ENCODE data around the gene TNFRSF21. TPM values are rescaled to one million over a fixed set of nuclear protein-coding genes. Genes with fewer than 3 reads are reported as not detected.
A peak's percentile ranks its signal among the peaks of the same experiment; 100 is the strongest.
"Not testable (repeated sequence)": the region's sequence is repeated elsewhere in the genome, so short reads cannot be mapped to it uniquely, and the experiment has no call there.

Gene TNFRSF21
- total RNA-seq, 1 experiment from 2014 or later = 117 TPM

- DNase-seq (ENCODE audit: low spot score) = no peak
These were observed 21.2 kb downstream of the TNFRSF21 start for GRCh38 chr6:47288267-47289090.

- DNase-seq (ENCODE audit: low spot score) = no peak
These were observed 23.4 kb downstream of the TNFRSF21 start for GRCh38 chr6:47286301-47286700.

GRCh38 chr6:47283993-47284392 lies 25.7 kb downstream of the TNFRSF21 start:
- no peak for DNase-seq (ENCODE audit: low spot score)

DNA sequence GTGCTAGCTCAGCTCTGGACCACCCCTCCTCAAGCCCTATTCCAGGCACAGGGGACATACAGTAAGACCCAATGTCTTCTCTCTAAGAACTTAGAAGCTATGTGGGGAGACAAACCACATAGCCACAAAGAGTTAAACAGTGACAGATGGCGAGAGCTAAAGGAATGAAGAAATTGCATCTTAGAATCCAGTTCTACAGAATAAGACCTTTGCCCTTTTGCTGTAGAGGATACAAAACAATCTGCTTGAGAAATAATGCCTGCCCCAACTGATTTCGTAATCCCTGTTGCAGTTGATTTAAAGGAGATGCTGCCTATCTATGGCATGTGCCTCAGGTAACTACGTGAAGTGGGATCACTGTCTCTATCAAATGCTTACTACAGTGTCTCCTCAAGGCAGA lies 31.2 kb downstream of the TNFRSF21 start:
- DNase-seq (ENCODE audit: low spot score) = peak; percentile 41

DNA sequence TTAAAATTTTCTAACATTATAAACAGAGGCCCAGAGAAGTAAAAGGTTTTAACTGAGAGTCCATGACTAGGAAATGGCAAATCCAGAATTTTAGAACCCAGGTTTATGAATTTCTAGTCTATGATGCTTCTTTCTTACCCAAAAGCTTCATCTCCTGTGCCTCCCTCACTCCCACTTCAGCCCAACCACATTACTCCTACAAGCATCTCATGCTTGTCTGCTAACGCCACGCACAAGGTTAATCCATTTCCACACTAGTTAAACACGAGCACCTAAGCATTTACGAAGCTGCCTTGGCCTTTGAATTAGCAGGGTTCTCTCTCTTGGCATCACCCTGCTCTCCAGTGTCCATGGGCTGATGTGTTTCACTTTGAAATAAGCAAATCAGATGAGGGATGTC lies 32.0 kb downstream of the TNFRSF21 start:
- no peak for DNase-seq (ENCODE audit: low spot score)

- DNase-seq (ENCODE audit: low spot score) = no peak
These were observed 33.3 kb downstream of the TNFRSF21 start for GRCh38 chr6:47276377-47276776.

- no peak for DNase-seq (ENCODE audit: low spot score)
These were observed 34.1 kb downstream of the TNFRSF21 start for GRCh38 chr6:47275640-47276039.

- not testable (repeated sequence) for DNase-seq (ENCODE audit: low spot score)
These were observed 34.6 kb downstream of the TNFRSF21 start for GRCh38 chr6:47275132-47275531.

GRCh38 chr6:47268572-47269187 lies 41.0 kb downstream of the TNFRSF21 start:
- no peak for DNase-seq (ENCODE audit: low spot score)

DNA sequence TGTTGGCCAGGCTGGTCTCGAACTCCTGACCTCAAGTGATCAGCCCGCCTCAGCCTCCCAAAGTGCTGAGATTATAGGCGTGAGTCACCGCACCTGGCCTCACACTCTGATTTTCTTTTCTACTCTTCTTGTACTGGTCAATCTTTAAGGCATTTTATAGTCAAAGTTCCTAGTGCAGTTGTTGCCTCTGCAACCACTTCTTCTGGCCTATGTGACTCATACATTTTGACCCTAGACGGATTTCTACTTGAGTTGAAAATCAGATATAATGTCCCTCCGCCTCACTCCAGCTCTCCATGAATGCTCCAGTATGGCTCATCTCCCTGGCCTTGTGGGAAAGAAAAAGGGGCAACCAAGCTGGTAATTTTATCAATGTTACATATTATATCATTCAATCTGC lies 42.4 kb downstream of the TNFRSF21 start:
- no peak for DNase-seq (ENCODE audit: low spot score)

- no peak for DNase-seq (ENCODE audit: low spot score)
These were observed 43.7 kb downstream of the TNFRSF21 start for GRCh38 chr6:47265971-47266370.

GRCh38 chr6:47264775-47265184 lies 44.9 kb downstream of the TNFRSF21 start:
- no peak for DNase-seq (ENCODE audit: low spot score)

DNA sequence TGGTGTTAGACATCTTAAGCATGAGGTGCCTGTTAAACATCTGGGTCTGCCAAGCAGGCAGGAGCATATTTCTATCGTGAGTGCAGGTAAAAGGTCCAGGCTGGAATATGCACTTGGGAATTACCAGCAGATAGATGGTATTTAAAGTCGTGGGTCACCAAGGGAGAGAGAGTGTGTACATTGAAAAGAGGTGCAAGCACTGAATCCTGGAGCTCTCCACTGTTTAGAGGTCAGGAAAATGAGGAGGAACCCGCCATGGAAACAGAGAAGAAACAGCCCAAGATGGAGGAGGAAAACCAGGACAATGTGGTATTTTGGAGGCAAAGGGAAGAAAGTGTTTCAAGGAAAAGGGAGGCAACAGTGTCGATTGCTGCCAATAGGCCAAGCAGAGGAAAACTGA lies 46.4 kb downstream of the TNFRSF21 start:
- DNase-seq (ENCODE audit: low spot score) = no peak

GRCh38 chr6:47262231-47262630 lies 47.5 kb downstream of the TNFRSF21 start:
- no peak for DNase-seq (ENCODE audit: low spot score)

- no peak for DNase-seq (ENCODE audit: low spot score)
These were observed 48.5 kb downstream of the TNFRSF21 start for GRCh38 chr6:47261191-47261590.

DNA sequence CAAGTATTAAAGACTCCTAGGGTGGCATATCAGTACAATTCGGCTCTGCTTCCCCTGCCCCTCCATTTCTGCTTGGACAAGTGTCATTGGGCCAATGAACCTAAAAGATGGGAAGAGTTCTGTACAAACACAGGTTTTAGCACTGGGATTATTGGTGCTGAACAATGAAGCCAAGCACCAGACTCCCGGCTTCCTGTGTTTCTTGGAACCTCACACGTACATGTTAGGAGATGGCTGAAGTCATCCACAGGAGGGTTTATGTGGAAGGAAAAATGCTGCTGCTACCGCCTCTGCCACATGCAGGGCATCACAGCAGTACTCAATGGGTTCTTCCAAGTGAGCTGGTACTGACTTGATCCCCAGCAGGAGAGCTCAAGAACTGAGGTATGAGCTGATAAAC lies 49.7 kb downstream of the TNFRSF21 start:
- DNase-seq (ENCODE audit: low spot score) = no peak

DNA sequence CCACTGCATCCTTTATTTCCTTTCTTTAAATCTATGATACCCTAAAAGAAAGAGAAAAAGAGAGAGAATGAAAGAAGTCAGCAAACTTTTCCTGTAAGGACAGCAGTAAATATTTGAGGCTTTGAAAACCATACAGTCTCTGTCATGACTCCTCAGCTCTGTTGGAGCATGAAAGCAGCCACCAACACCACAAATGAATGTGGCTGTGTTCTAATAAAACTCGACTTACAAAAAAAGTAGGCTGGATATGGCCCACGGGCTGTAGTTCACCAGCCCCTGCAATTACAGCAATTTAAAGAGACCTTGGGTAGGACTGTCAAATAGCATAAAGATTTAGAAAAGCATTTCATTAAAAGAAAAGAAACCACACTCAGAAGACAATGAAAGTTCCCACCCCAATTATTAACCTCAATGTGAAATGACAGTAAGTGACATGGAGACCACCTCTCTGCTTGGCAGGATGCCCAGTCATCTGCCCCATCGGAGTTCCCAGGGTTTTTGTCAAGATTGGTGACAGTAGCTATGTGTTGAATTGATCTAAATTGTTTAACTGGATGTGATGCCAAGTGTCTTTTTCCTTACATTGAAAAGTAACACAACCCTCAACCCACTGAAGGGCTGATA lies 50.9 kb downstream of the TNFRSF21 start:
- no peak for DNase-seq (ENCODE audit: low spot score)

GRCh38 chr6:47256981-47257730 lies 52.5 kb downstream of the TNFRSF21 start:
- DNase-seq (ENCODE audit: low spot score) = no peak

- DNase-seq (ENCODE audit: low spot score) = no peak
These were observed 53.3 kb downstream of the TNFRSF21 start for GRCh38 chr6:47256361-47256760.

DNA sequence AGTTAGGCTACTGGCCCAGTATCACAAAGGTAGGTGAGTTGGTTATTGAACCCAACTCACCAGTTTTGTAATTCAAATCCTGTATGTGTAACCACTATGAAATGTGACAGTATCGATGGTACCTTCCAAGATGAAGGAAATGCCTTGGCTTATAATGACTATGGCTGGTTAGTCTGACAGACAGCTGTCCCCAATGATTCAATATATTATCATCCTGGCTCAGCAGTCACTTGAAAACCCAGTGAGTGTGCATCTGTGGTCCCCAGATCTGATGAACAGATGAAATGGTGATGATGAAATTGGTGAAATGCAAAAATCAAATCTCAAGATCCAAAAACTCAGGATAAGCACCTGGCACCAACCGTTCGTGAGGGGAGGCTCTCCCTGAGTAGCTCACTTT lies 54.8 kb downstream of the TNFRSF21 start:
- no peak for DNase-seq (ENCODE audit: low spot score)

DNA sequence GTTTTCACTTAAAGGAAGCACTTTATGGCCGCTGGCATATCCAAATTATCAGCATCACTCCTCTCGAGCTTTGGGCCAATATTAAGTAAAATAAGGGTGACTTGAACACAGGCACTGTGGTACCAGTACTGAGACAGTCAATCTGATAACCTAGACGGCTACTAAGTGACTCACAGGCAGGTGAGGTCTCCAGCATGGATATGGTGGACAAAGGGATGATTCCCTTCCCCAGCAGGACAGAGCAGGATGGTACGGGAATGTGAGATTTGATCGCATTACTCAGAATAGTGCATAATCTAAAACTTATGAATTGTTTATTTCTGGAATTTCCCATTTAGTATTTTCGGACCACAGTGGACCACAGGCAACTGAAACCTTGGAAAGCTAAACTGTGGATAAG lies 55.7 kb downstream of the TNFRSF21 start:
- no peak for DNase-seq (ENCODE audit: low spot score)

DNA sequence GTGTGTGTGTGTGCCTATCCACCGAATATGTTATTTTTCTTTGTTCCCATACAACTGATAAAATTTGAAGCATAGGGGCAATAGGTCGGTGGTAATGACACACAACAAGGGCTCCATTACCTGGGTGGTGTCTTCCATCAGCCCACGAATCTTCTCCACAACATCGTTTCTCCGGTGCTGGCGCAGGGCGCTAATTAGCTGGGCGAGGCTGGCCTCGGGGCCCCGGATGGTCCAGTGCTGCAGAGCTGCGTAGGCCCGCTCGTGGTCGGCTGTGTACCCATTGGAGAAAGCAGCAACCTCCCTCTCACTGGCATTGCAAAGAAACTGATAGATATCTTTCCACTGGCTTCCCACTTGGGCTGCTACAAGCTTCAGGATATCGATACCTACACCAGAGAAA lies 56.6 kb downstream of the TNFRSF21 start:
- no peak for DNase-seq (ENCODE audit: low spot score)
